GM18502 (cell line): ENCODE data around the gene MELK.

ENCODE experiments used
- ATAC-seq: cut with Tn5 transposase; IDR thresholded peaks from one replicate; pipeline ENCODE4 v1.9.1; 2021; ENCODE audit warnings: mild to moderate bottlenecking; ENCODE audit not compliant: unreplicated experiment, poor library complexity

The MELK gene

DNA sequence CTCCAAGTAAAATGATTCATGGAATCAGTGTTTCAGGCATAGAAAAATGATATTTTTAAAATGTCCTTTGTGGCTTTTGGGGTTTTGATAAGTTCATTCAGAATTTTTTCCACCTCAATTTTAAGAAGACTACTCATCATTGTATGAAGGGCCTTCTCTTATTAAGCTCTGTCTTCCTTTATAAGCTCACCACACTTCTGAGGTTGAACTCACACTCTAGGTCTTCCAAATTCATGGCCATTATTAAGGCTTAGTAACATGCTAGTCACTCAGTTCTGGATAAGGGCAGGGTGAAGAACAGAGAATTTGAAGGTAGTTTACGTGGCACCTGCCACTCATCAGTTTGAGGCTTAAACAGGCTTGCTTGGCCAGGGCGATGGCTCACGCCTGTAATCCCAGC, 4.2 kb downstream of the MELK start:
- ATAC-seq: no peak

DNA sequence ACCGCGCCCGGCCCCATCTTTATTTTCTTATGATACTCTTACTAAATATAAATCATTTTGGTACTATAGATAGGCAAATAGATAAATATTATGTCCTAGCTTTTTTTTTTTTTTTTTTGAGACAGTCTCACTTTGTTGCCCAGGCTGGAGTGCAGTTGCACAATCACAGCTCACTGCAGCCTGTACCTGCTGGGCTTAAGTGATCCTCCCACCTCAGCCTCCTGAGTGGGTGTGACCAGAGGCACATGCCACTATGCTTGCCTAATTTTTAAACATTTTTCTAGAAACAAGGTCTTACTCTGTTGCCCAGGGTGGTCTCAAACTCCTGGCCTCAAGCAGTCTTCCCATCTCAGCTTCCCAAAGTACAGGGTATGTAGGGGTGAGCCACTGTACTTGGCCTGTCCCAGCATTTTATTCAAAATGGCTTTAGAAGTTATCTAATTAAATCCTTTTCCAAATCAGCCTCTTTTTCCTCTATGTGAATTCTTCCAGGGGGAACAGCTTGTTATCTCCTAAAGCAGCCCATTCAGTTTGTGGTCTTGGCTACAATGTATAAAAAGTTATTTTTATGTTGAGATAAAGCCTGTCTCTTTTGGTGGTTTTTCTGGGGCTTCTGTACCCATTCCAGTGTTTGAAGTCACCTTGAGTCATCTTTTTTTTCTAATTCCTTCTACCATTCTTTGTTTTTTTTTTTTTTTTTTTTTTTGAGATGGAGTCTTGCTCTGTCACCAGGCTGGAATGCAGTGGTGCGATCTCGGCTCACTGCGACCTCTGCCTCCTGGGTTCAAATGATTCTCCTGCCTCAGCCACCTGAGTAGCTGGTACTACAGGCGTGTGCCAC, 12.1 kb downstream of the MELK start:
- no peak for ATAC-seq

DNA sequence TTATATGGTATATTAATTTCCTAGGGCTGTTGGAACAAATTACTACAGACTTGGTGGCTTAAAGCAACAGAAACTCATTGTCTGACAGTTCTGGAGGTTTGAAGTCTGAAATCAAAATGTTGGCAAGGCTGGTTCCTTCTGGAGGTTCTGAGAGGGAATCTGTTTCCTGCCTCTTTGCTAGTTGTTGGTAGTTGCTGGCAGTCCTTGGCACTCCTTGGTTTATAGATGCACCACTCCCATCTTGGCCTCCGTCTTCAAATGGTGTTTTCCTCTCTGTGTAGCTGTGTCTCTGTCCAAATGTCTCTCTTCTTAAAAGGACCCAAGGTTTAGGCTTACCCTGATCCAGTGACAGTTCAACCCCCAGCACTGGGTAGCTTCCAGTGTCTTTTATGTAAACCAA, 17.5 kb downstream of the MELK start:
- ATAC-seq: no peak

DNA sequence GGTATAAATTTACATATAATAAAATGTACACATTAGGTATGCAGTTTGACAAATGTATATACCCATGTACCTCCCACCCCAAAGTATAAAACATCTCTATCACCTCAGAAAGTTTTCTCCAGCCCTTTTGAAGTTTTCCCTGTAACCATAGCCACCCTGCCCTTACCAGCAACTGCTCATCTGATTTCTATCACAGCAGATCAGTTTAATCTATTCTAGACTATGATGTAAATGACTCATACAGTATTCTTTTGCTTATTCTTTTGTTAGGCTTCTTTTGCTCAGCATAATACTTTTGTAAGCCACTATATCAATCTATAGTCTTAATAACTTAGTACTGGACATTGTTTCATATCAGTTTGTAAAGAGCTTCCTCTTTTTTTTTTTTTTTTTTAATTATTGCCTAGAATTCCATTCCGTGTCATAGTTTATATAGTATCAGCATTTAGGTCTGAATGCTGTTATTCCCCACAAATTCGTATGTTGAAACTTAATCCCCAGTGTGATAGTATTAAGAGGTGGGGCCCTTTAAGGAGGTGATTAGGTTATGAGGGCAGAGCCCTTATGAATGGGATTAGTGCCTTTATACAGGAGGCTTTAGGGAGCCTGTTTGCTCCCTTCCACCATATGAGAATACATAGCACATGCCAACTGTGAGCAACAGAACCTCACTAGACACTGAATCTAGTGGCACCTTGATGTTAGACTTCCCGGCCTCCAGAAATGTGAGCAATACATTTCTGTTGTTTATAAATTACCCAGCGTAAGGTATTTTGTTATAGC, 20.3 kb downstream of the MELK start:
- no peak for ATAC-seq

DNA sequence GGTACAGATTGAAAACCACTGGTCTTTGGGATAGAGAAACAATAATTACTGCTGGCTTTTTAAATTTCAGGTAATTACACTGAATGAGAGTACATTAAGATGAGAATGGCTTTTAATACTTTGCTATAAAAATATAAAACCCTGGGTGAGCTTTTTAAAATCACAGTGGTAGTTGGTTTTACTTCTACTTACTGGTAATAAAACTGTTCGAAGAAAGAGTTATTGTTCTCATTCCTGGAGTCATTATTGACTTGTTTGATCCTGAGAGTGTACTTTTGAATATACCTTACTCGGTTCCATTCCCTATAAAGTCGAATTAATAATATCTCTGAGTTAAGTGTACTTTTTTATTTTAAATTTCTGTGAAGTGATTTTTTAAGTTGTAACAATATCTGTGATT, 21.5 kb downstream of the MELK start:
- no peak for ATAC-seq

DNA sequence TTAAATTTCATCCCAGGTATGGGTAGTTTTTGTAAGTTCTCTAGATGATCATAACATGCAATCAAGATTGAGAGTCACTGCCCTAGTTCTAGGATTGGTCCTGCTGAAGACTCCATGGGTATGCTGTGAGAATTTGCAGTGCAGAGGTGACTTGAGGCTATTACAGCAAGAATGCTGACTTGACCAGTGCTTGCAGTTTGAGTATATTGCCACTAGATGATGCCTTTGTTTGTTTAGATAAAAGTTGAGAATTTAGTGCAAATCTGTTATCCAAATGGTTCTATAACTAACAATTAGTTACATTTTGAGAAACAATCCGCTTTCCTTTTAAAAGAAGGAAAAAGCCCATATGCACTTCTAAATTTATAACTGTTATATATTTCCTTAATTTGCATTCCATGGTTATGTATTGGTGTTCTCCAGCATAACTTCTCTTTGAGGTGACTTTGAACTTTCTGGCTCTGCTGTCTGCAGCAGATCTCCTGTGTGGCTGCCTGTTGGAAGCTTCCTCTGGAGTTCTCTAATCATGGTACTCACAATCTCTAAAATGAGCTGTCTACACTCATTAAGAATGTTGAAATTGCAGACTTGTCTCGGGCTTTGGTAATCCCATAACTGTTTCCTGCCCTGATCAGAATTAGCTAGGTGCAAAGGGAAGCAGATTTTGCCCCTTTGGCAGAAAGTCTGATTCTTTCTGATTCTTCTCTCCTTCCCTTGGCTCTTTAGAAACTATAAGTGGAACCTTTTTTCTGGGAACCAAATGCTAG, 24.9 kb downstream of the MELK start:
- ATAC-seq: peak; percentile 46

DNA sequence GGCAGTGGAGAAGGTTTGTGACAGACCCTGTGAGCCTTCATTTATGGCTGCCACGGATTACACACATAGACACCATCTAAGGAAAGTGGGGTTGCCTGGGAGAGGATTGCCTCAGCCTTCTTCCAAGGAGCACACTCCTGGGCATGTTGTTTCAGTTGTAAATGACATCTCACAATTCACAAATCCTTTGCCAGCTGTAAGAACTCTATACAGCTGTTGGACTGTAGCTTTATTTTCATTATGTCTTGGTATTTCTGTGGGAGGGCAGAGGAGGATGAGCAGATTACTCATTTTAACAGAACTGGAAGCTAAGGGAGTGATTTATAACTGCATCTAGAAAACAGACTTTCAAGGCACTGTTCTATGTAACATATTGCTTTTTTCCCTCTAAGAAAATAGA, 25.6 kb downstream of the MELK start:
- no peak for ATAC-seq

DNA sequence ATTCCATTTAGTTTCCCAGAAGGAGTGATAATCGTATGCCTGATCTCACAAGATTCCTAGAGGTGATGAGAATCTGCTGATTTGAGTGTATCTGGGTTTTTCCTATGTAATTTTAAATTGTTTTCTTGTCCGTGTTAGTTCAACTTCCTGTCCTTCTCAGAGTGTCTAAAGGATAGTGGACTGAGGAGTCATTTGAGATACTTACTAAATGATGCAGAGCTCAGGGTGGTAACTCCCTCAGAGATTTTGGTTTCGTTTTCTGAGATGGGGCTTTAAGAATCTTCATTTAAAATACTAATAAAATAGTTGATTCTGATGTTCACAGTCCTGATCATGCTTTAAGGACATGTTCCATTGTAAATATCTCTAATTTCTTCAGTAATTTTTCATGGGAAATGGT, 30.3 kb downstream of the MELK start:
- peak; percentile 79 for ATAC-seq

GRCh38 chr9:36609306-36609705, 36.6 kb downstream of the MELK start:
- ATAC-seq: no peak

- no peak for ATAC-seq
Observed at GRCh38 chr9:36622121-36622520, 49.4 kb downstream of the MELK start.

- ATAC-seq: no peak
Observed at GRCh38 chr9:36623280-36623679, 50.6 kb downstream of the MELK start.

DNA sequence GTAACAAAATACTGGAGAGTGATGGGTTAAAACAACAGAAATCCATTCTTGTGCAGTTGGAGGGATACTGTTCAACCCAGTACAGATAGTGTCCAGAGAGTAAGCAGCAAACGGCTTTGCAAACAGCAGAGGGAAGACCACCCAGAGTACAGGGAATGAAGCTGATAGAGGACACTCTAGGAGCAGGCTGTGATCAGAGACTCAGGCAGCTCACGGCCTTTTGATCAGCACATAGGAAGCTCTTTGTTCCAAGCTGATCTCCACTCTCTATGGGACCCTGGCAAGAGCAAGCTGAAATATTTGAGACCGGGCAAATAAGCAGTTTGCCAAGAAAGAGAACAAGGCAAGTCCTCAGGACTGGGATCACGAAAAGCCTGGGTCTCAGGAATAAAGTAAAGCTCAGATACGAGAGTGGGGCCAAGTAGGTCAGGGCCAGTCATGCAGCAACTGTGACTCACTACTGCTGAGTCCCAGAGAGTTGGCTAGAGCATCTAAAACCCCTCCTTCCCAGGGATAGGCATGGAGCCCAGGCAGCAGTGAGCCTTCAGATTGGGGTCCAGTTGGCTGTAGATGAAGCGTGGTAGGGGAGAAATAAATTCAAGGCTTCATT, 52.4 kb downstream of the MELK start:
- no peak for ATAC-seq

- no peak for ATAC-seq
Observed at GRCh38 chr9:36632892-36633291, 60.2 kb downstream of the MELK start.

- ATAC-seq: no peak
Observed at GRCh38 chr9:36637491-36638270, 65.0 kb downstream of the MELK start.

- no peak for ATAC-seq
Observed at GRCh38 chr9:36640771-36641381, 68.2 kb downstream of the MELK start.

DNA sequence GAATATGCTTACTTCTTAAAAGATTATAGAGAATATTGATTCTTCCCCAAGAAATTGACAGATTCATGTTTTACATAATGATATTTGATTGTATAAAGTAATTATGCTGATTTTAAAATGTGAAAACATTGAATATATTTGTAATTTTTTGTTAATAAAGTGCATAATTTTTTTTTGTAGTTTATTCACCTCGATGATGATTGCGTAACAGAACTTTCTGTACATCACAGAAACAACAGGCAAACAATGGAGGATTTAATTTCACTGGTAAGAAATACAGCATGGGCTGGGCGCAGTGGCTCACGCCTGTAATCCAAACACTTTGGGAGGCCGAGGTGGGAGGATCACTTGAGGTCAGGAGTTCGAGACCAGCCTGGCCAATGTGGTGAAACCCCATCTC, 70.1 kb downstream of the MELK start:
- ATAC-seq: no peak

DNA sequence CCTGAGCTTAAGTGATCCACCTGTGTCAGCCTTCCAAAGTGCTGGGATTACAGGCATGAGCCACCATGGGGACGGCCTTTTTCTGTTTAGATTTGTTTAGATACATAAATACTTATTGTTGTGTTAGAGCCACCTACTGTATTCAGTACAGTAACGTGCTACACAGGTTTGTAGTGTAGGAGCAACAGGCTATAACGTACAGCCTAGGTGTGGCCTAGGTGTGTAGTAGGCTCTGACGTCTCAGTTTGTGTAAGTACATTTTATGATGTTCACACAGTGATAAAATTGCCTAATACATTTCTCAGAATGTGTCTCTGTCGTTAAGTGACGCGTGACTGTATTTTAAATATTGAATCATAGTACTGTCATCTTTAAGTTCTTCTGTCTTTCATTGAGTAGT, 84.1 kb downstream of the MELK start:
- no peak for ATAC-seq

- ATAC-seq: no peak
Observed at GRCh38 chr9:36659500-36659899, 86.8 kb downstream of the MELK start.

GRCh38 chr9:36664806-36665205, 92.1 kb downstream of the MELK start:
- ATAC-seq: no peak
